Measurements from ENCODE around the gene ATRN. TPM values are rescaled to one million over a fixed set of nuclear protein-coding genes. Genes with fewer than 3 reads are reported as not detected.
"Not testable (repeated sequence)": the region's sequence is repeated elsewhere in the genome, so short reads cannot be mapped to it uniquely, and the experiment has no call there.

Gene ATRN
- total RNA-seq, 2 donors from 2014 or later: 15.7 to 16.5 TPM

- Mint-ChIP-seq H3K4me1 (ENCODE audit: low read depth in 2 of 2) (peaks cover 13 to 14% of the 10 kb centered on the region in 2 donors), H3K36me3 (no peaks in the 10 kb centered on the region), H3K4me3 (no peak overlapping the region), H3K9me3 (no peaks in the 10 kb centered on the region), H3K27ac (no peak overlapping the region), H3K27me3 (no peaks in the 10 kb centered on the region)
- DNase-seq (ENCODE audit: low spot score) (no peak), ATAC-seq (no peak)
Observed at GRCh38 chr20:3510110-3510509, 39.3 kb downstream of the ATRN start.

GRCh38 chr20:3512239-3512638 lies 41.4 kb downstream of the ATRN start:
- H3K27me3 Mint-ChIP-seq; H3K4me3 Mint-ChIP-seq; H3K27ac Mint-ChIP-seq; H3K36me3 Mint-ChIP-seq; ATAC-seq; DNase-seq (ENCODE audit: low spot score); H3K9me3 Mint-ChIP-seq: not testable (repeated sequence)
- H3K4me1 Mint-ChIP-seq (ENCODE audit: low read depth in 2 of 2): peaks cover 14 to 17% of the 10 kb centered on the region in 2 donors

- Mint-ChIP-seq H3K27ac (no peak overlapping the region), H3K4me3 (no peak overlapping the region)
Observed at GRCh38 chr20:3514012-3514642, 43.3 kb downstream of the ATRN start.

GRCh38 chr20:3515379-3516170 lies 44.8 kb downstream of the ATRN start:
- H3K27me3 Mint-ChIP-seq: no peaks in the 10 kb centered on the region
- H3K4me3 Mint-ChIP-seq: no peak overlapping the region
- no peaks in the 10 kb centered on the region for H3K9me3 Mint-ChIP-seq
- H3K27ac Mint-ChIP-seq: no peak overlapping the region
- ATAC-seq (no peak), DNase-seq (ENCODE audit: low spot score) (no peak)
- H3K4me1 Mint-ChIP-seq (ENCODE audit: low read depth in 2 of 2): peaks cover 0 to 6% of the 10 kb centered on the region in 2 donors
- peaks cover 14% of the 10 kb centered on the region for H3K36me3 Mint-ChIP-seq

More at GRCh38 chr20:3514012-3514642, 43.3 kb downstream of the ATRN start:
- DNase-seq (ENCODE audit: low spot score) (no peak), ATAC-seq (no peak)
- H3K36me3 Mint-ChIP-seq: no peaks in the 10 kb centered on the region
- no peaks in the 10 kb centered on the region for H3K27me3 Mint-ChIP-seq
- H3K4me1 Mint-ChIP-seq (ENCODE audit: low read depth in 2 of 2): peaks cover 4 to 8% of the 10 kb centered on the region in 2 donors
- H3K9me3 Mint-ChIP-seq: no peaks in the 10 kb centered on the region

- H3K4me1 Mint-ChIP-seq (ENCODE audit: low read depth in 2 of 2): peaks cover 5 to 8% of the 10 kb centered on the region in 2 donors
- H3K27me3 Mint-ChIP-seq: no peaks in the 10 kb centered on the region
- peaks cover 45% of the 10 kb centered on the region for H3K36me3 Mint-ChIP-seq
- DNase-seq (ENCODE audit: low spot score) (no peak), ATAC-seq (no peak)
- H3K9me3 Mint-ChIP-seq: peaks cover 10% of the 10 kb centered on the region
- H3K27ac Mint-ChIP-seq: no peak overlapping the region
- no peak overlapping the region for H3K4me3 Mint-ChIP-seq
Observed at GRCh38 chr20:3521852-3522740, 51.3 kb downstream of the ATRN start.

- H3K27ac Mint-ChIP-seq: not testable (repeated sequence)
Observed at GRCh38 chr20:3524696-3525095, 53.9 kb downstream of the ATRN start.

GRCh38 chr20:3532089-3532615 lies 61.3 kb downstream of the ATRN start:
- no peaks in the 10 kb centered on the region for H3K27me3 Mint-ChIP-seq
- peaks cover 10 to 12% of the 10 kb centered on the region in 2 donors for H3K4me1 Mint-ChIP-seq (ENCODE audit: low read depth in 2 of 2)
- H3K27ac Mint-ChIP-seq: no peak overlapping the region
- no peaks in the 10 kb centered on the region for H3K9me3 Mint-ChIP-seq
- H3K36me3 Mint-ChIP-seq: no peaks in the 10 kb centered on the region
- no peak overlapping the region for H3K4me3 Mint-ChIP-seq
- DNase-seq (ENCODE audit: low spot score) (no peak), ATAC-seq (no peak)

More at GRCh38 chr20:3524696-3525095, 53.9 kb downstream of the ATRN start:
- not testable (repeated sequence) for DNase-seq (ENCODE audit: low spot score); H3K9me3 Mint-ChIP-seq; H3K27me3 Mint-ChIP-seq; ATAC-seq; H3K4me3 Mint-ChIP-seq
- peaks cover 40% of the 10 kb centered on the region for H3K36me3 Mint-ChIP-seq
- H3K4me1 Mint-ChIP-seq (ENCODE audit: low read depth in 2 of 2): peaks cover 8 to 11% of the 10 kb centered on the region in 2 donors

GRCh38 chr20:3537733-3538132 lies 66.9 kb downstream of the ATRN start:
- Mint-ChIP-seq H3K36me3 (peaks cover 11% of the 10 kb centered on the region), H3K4me1 (ENCODE audit: low read depth in 2 of 2) (peaks cover 17 to 19% of the 10 kb centered on the region in 2 donors)
- not testable (repeated sequence) for H3K4me3 Mint-ChIP-seq; H3K27me3 Mint-ChIP-seq; DNase-seq (ENCODE audit: low spot score); H3K9me3 Mint-ChIP-seq; H3K27ac Mint-ChIP-seq; ATAC-seq

- no peak for ATAC-seq
- Mint-ChIP-seq H3K9me3 (no peaks in the 10 kb centered on the region), H3K4me1 (ENCODE audit: low read depth in 2 of 2) (peaks cover 10 to 16% of the 10 kb centered on the region in 2 donors), H3K27ac (peak overlapping the region in 1 of 2 donors; percentile 41), H3K4me3 (no peak overlapping the region), H3K36me3 (peaks cover 11% of the 10 kb centered on the region), H3K27me3 (no peaks in the 10 kb centered on the region)
- DNase-seq (ENCODE audit: low spot score): no peak
Observed at GRCh38 chr20:3539311-3540107, 68.7 kb downstream of the ATRN start.

GRCh38 chr20:3541887-3542721 lies 71.3 kb downstream of the ATRN start:
- H3K27ac Mint-ChIP-seq: no peak overlapping the region
- peaks cover 11% of the 10 kb centered on the region for H3K36me3 Mint-ChIP-seq
- ATAC-seq (no peak), DNase-seq (ENCODE audit: low spot score) (no peak)
- H3K9me3 Mint-ChIP-seq: no peaks in the 10 kb centered on the region
- H3K27me3 Mint-ChIP-seq: no peaks in the 10 kb centered on the region
- peaks cover 10 to 18% of the 10 kb centered on the region in 2 donors for H3K4me1 Mint-ChIP-seq (ENCODE audit: low read depth in 2 of 2)
- no peak overlapping the region for H3K4me3 Mint-ChIP-seq

- no peaks in the 10 kb centered on the region for H3K9me3 Mint-ChIP-seq
- H3K27ac Mint-ChIP-seq: no peak overlapping the region
- no peak for ATAC-seq
- H3K4me3 Mint-ChIP-seq: no peak overlapping the region
- H3K27me3 Mint-ChIP-seq: no peaks in the 10 kb centered on the region
- no peak for DNase-seq (ENCODE audit: low spot score)
- peaks cover 5 to 12% of the 10 kb centered on the region in 2 donors for H3K4me1 Mint-ChIP-seq (ENCODE audit: low read depth in 2 of 2)
- peaks cover 2% of the 10 kb centered on the region for H3K36me3 Mint-ChIP-seq
Observed at GRCh38 chr20:3543901-3544507, 73.2 kb downstream of the ATRN start.

- Mint-ChIP-seq H3K4me3 (no peak overlapping the region), H3K4me1 (ENCODE audit: low read depth in 2 of 2) (peaks cover 0 to 6% of the 10 kb centered on the region in 2 donors), H3K36me3 (no peaks in the 10 kb centered on the region), H3K27me3 (no peaks in the 10 kb centered on the region), H3K27ac (no peak overlapping the region), H3K9me3 (no peaks in the 10 kb centered on the region)
- no peak for DNase-seq (ENCODE audit: low spot score)
- no peak for ATAC-seq
Observed at GRCh38 chr20:3545401-3545925, 74.6 kb downstream of the ATRN start.
